HEK293T (cell line): Measurements from ENCODE around the gene PRRT1B.

Experiments used
- FOXK2 ChIP-seq: fragments of 450-650 bp; IDR thresholded peaks from 2 replicates; pipeline ENCODE4 v1.6.1; 2016; ENCODE audit warnings: mild to moderate bottlenecking
- L3MBTL2 ChIP-seq: fragments of 450-650 bp; conservative IDR thresholded peaks from 2 replicates; pipeline ENCODE4 v1.6.1; 2016; ENCODE audit warnings: mild to moderate bottlenecking
- SUZ12 ChIP-seq: fragments of 450-650 bp; IDR thresholded peaks from 2 replicates; pipeline ENCODE4 v1.6.1; 2016; ENCODE audit warnings: mild to moderate bottlenecking

GRCh38 chr9:131523086-131523388 lies 22.3 kb upstream of the PRRT1B start:
- TF ChIP-seq SUZ12 (no peak), L3MBTL2 (no peak), FOXK2 (no peak)
